IPS DF 19.7 (cell line): ENCODE data around the gene UBAP1.
A peak's percentile ranks its signal among the peaks of the same experiment; 100 is the strongest.
"Not testable (repeated sequence)": the region's sequence is repeated elsewhere in the genome, so short reads cannot be mapped to it uniquely, and the experiment has no call there.

Experiments used
- DNase-seq: peaks from one replicate; pipeline ENCODE4 v3.0.0-alpha.2; 2013; ENCODE audit warnings: low read depth, low spot score

Gene UBAP1

GRCh38 chr9:34178436-34179212 is at the start of gene UBAP1:
Gene UBAP1 (plus strand): TSS chr9:34179043. CDS start chr9:34220915, 41,872 bp downstream.
- peak; percentile 89 for DNase-seq

- no peak for DNase-seq
These were observed 47.3 kb upstream of the UBAP1 start for GRCh38 chr9:34131571-34131970.

- DNase-seq: no peak
These were observed 45.4 kb upstream of the UBAP1 start for GRCh38 chr9:34133436-34133949.

GRCh38 chr9:34134521-34134920 is 44.3 kb upstream of the UBAP1 start:
- DNase-seq: no peak

- not testable (repeated sequence) for DNase-seq
These were observed 40.2 kb upstream of the UBAP1 start for GRCh38 chr9:34138644-34139043.

GRCh38 chr9:34139477-34140146 is 39.2 kb upstream of the UBAP1 start:
- DNase-seq: no peak

GRCh38 chr9:34140853-34141252 is 38.0 kb upstream of the UBAP1 start:
- no peak for DNase-seq

GRCh38 chr9:34143116-34143515 is 35.7 kb upstream of the UBAP1 start:
- DNase-seq: no peak

GRCh38 chr9:34145165-34145564 is 33.7 kb upstream of the UBAP1 start:
- DNase-seq: no peak

GRCh38 chr9:34151398-34151797 is 27.4 kb upstream of the UBAP1 start:
- no peak for DNase-seq

- DNase-seq: no peak
These were observed 24.8 kb upstream of the UBAP1 start for GRCh38 chr9:34154057-34154456.

- DNase-seq: no peak
These were observed 21.5 kb upstream of the UBAP1 start for GRCh38 chr9:34157318-34157717.

GRCh38 chr9:34157898-34158297 is 20.9 kb upstream of the UBAP1 start:
- no peak for DNase-seq

- DNase-seq: no peak
These were observed 20.4 kb upstream of the UBAP1 start for GRCh38 chr9:34158362-34158869.

GRCh38 chr9:34163434-34163833 is 15.4 kb upstream of the UBAP1 start:
- DNase-seq: no peak

GRCh38 chr9:34169125-34169524 is 9.7 kb upstream of the UBAP1 start:
- DNase-seq: no peak

- DNase-seq: no peak
These were observed 8.4 kb upstream of the UBAP1 start for GRCh38 chr9:34170237-34170991.

- no peak for DNase-seq
These were observed 6.9 kb upstream of the UBAP1 start for GRCh38 chr9:34171753-34172535.

- no peak for DNase-seq
These were observed 2.8 kb upstream of the UBAP1 start for GRCh38 chr9:34176089-34176488.

GRCh38 chr9:34177593-34178435 is 1.0 kb upstream of the UBAP1 start:
- no peak for DNase-seq
